ENCODE results near the gene CGB8. TPM values are rescaled to one million over a fixed set of nuclear protein-coding genes. Genes with fewer than 3 reads are reported as not detected.
"Not testable (repeated sequence)": the region's sequence is repeated elsewhere in the genome, so short reads cannot be mapped to it uniquely, and the experiment has no call there.

The CGB8 gene
- total RNA-seq, 1 donor from 2014 or later = not detected

DNA sequence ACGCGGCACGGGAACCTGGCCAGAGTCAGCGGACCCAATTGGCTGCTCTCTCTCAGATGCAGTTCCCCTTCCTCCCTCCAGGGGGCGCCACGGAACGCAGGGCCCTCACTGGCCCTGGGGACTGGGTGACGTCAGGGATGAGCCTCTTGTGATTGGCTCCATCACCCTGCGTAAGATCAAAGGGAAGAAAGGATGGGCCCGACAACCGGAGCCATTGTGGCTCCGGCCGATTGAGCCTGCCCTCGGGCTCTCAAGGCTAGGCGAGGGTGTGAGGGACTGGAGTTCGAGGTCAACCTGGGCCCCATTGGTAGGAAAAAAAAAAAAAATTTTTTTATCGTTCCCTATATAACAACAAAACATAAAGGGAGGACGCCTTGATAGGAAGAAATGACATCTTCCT lies 12.1 kb downstream of the CGB8 start, which contains the start of gene CGB1:
Gene CGB1 (minus strand): TSS at position 81 of the 400 bp plus-strand sequence. CDS start 184 bp downstream, outside the sequence.
- DNase-seq (ENCODE audit: low spot score); ATAC-seq: not testable (repeated sequence)

DNA sequence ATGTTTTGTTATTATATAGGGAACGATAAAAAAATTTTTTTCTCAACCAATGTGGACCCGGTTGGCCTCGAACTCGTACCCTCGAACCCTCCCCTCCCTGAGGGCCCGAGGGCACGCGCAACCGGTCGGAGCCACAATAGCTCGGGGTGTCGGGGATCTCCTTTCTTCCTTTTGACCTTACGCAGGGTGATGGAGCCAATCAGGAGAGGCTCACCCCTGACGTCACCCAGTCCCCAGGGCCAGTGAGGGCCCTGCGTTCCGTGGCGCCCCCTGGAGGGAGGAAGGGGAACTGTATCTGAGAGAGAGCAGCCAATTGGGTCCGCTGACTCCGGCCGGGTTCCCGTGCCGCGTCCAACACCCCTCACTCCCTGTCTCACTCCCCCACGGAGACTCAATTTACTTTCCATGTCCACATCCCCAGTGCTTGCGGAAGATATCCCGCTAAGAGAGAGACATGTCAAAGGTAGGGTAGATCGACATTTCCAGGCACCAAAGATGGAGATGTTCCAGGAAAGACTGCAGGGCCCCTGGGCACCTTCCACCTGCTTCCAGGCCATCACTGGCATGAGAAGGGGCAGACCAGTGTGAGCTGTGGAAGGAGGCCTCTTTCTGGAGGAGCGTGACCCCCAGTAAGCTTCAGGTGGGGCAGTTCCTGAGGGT lies 17.1 kb downstream of the CGB8 start, which contains the start of gene CGB2:
Gene CGB2 (plus strand): TSS at position 249 of the 660 bp plus-strand sequence. CDS start 206 bp downstream, at position 455.
- not testable (repeated sequence) for ATAC-seq; DNase-seq (ENCODE audit: low spot score)

DNA sequence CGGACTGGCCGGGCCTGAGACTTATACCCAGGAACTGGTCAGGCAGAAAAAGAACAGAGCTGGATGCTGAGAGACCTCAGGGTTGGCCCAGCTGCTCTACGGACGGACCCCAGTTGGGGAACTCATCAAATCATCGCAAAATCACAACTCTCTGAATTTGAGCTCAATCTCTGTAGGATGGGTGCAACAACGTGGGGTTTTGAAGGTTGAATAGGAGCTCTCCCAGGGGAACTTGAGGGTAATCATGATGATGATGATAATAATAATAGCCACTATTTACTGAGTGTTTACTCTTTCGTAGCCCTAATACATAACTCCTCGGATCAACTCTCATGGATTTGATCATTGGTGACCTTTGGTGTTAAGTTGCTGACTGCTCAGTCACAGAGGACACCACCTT lies 18.6 kb downstream of the CGB8 start:
- not testable (repeated sequence) for ATAC-seq

DNA sequence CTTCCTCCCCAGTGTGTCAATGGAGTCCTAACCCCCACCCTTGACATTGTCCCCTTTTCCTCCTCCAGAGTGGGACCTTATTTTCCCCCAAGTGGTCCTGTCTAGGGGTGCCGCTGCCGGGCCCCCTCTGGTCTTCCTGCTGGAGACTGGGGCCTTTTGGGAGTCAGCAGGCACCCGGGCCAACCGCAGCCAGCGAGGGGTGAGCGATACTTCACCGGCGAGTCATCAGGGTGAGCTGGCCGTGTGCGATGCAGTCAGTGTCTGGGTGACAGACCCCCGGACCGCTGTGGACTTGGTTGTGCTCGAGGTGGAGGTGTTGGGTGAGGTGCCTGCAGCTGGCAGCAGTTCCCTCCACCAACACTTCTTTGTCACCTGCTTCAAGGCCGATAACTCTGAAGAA lies 19.2 kb downstream of the CGB8 start:
- not testable (repeated sequence) for ATAC-seq; DNase-seq (ENCODE audit: low spot score)

More for the DNA sequence above, 18.6 kb downstream of the CGB8 start:
- DNase-seq (ENCODE audit: low spot score) = not testable (repeated sequence)

DNA sequence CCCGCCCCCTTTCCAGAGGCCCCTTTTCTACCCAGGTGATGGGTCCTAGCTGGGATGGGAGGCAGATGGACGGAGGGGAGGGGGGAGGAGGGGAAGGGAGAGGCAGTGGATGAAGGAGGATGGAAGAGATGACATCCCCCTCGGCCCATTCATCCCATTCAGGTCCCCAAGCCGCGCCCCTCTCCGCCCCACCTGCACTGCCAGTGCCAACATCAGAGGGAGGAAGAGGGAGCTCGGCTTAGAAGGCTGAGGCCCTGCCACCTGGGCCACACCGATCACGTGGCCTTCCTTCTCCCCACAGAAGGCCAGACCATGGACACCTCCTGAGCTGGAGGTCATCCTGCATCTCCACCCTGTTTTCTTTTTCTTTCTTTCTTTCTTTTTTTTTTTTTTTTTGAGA lies 20.2 kb downstream of the CGB8 start:
- not testable (repeated sequence) for DNase-seq (ENCODE audit: low spot score); ATAC-seq

DNA sequence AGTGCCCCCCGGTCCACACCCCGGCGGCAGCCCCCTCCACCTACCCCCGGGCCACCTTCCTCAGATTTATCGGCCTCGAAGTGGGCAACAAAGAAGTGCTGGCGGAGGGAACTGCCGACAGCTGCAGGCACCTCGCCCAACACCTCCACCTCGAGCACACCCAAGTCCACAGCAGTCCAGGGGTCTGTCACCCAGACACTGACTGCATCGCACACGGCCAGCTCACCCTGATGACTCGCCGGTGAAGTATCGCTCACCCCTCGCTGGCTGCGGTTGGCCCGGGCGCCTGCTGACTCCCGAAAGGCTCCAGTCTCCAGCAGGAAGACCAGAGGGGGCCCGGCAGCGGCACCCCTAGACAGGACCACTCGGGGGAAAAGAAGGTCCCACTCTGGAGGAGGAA lies 23.3 kb downstream of the CGB8 start:
- not testable (repeated sequence) for ATAC-seq; DNase-seq (ENCODE audit: low spot score)

DNA sequence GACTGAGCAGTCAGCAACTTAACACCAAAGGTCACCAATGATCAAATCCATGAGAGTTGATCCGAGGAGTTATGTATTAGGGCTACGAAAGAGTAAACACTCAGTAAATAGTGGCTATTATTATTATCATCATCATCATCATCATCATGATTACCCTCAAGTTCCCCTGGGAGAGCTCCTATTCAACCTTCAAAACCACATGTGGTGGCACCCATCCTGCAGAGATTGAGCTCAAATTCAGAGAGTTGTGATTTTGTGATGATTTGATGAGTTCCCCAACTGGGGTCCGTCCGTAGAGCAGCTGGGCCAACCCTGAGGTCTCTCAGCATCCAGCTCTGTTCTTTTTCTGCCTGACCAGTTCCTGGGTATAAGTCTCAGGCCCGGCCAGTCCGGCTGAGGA lies 23.8 kb downstream of the CGB8 start:
- not testable (repeated sequence) for DNase-seq (ENCODE audit: low spot score); ATAC-seq

DNA sequence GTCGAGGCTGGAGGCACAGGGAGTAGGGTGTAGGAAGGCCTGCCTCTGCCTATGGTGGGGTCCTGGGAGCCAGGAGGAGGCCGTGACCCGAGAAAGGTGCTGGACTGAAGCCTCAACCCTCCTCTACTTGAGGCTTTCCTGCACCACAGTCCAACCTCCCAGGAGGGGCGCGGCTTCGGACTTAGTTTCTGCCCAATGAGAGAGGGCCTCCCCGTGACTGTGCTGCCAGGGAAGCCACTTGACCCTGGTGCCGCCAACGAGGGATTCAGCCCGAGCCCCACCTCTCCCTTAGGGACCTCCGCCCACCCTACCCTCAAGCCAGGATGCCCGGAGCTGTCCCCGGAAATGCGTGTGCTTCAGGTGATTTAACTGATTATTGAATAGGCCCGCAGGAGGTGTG lies 24.7 kb downstream of the CGB8 start, which contains the start of gene CGB3:
Gene CGB3 (minus strand): TSS at position 101 of the 400 bp plus-strand sequence. CDS start 362 bp downstream, outside the sequence.
- not testable (repeated sequence) for ATAC-seq; DNase-seq (ENCODE audit: low spot score)

DNA sequence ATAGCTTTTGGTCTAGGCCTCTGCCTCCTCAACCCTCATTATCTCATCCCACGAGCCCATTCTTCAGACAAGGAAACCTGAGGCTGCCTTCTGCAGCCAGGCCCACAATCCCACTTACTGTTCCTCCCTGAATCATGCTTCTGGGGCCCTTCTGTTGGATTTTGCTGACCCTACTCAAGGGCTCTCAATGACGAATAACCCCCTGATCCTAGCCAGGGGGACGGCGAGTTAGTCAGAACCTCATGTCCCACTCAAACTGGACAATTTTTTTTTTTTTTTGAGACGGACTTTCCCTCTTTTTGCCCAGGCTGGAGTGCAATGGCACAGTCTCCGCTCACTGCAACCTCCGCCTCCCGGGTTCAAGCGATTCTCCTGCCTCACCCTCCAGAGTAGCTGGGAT lies 26.8 kb downstream of the CGB8 start:
- ATAC-seq = no peak

DNA sequence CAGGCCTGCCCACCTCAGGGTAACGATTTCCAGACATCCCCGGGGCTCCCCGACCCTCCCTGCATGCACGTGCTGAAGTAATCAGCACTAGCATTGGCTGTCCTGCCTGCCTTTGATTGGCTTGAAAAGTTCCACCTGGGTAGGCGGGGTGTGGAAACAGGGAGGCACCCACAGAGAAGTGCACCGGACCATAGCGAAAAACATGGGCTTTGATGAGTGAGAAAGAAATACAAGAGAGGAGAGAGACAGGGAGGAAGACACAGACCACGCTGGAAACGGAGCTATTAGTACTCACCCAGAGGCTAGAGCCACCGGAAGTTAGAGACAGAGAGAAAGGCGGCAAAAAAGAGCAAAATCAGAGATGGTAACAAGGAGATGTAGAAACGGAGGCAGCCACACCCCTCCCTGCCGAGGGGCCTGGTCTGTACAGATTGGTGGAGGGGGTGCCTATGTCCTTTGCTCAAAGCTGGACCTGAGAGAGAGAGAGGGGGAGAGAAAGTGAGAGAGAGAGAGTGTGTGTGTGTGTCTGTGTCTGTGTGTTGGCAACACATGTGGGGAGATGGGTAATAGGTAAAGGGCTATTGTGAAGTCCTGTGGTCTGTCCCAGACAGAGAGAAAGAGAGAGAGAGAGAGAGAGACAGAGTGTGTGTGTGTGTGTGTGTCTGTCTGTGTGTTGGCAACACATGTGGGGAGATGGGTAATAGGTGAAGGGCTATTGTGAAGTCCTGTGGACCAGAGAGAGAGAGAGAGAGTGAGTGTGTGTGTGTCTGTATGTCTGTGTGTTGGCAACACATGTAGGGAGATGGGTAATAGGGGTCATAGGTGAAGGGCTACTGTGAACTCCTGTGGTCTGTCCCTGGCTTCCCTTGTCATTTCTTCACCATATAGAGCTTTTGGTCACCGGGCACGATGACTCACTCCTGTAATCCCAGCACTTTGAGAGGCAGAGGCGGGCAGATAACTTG lies 27.7 kb downstream of the CGB8 start:
- ATAC-seq (no peak), DNase-seq (ENCODE audit: low spot score) (no peak)

More for the DNA sequence above, 26.8 kb downstream of the CGB8 start:
- no peak for DNase-seq (ENCODE audit: low spot score)

DNA sequence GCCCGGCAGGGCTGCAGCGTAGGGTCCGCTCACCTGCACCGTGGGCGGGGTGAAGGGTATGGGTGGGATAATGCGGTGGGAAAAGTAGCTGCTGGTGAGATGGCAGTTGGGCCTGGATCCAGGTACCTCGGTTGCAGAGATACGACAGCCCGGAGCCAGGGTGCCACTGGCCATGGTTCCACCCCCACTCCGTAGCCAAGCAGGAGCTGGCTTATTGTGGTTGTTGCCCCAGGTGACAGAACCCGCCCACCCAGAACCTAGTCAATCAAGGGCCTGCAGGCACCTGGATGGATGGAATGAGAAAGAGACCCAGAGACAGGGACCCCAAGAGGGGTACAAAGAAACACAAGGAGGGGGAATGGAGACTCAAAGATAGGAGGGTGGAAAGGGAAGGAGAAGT lies 28.6 kb downstream of the CGB8 start:
- ATAC-seq = no peak
- DNase-seq (ENCODE audit: low spot score) = no peak

DNA sequence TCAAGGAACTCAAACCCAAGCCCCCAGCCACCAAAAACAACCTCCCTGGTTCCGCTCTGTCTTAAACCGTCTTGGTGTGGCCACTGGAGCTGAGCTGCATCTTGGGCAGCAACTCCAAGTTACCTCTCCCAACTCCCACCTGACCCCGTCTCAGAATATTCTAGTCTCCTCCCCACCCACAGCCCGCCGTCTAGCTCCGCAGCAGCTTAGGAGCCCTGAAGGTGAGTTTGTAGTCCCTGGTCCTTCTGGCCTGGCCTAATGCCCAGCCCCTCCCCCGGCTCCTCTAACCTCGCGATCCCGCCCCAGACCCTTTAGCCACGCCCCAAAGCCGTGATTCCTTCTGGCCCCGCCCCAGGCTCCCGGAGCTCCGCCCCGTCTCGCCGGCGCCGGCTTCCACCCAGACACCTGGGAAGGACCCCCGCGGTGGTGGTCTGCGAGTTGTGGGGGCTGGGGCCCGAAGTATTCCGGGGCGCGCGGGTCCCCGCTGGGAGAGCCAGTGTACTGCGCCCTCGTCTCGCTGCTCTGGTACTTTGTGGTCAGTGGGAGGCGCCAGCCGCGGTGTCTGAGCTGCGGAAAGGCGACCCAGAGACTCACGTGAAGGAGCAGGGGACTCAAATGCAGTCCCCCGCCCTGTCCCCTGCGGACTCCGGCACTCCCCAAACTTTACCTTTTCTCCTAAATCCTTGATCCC lies 29.5 kb downstream of the CGB8 start:
- peak; percentile 63 for ATAC-seq

DNA sequence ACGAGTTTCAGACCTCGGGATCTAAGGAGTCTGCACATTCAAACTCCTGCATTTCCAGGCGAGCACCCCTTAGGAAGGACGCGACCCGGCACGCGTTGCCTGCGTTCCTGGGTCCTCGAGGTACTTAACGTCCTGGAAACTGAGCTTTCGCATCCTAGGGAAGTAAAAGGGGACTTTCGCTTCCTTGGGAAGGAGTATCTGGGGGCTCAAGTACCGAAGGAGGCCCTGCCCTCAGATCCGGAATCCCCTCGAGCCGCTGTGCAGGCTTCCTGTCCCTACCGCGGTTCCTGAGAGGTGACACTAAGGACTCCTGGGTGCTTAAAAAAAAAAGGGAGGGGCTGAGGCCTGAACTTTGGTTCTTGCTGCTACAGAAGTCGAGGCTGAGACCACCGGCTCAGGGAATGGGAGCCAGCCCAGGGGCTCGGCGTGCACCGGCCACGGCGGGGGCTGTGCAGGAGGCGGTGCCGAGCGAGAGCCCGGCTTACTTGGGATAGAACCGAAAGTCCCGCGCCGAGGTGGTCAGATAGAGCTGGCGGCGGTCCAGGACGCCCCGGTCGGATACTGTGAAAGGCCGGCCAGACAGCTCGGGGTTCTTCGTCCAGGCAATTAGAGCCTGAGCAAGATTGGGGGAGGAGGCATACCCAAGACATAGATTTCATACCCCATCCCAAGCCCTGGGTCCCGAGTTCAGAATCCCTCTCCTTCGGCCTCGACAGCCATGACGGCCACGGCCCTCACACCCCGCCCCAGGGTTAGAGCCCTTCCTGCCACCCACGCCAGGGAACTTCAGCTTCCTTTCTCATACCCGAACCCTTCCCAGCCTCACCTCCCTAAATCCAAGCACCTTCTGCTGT lies 30.3 kb downstream of the CGB8 start:
- DNase-seq (ENCODE audit: low spot score) = not testable (repeated sequence)
- peak; percentile 22 for ATAC-seq

More for the DNA sequence above, 29.5 kb downstream of the CGB8 start:
- DNase-seq (ENCODE audit: low spot score) = peak; percentile 72

DNA sequence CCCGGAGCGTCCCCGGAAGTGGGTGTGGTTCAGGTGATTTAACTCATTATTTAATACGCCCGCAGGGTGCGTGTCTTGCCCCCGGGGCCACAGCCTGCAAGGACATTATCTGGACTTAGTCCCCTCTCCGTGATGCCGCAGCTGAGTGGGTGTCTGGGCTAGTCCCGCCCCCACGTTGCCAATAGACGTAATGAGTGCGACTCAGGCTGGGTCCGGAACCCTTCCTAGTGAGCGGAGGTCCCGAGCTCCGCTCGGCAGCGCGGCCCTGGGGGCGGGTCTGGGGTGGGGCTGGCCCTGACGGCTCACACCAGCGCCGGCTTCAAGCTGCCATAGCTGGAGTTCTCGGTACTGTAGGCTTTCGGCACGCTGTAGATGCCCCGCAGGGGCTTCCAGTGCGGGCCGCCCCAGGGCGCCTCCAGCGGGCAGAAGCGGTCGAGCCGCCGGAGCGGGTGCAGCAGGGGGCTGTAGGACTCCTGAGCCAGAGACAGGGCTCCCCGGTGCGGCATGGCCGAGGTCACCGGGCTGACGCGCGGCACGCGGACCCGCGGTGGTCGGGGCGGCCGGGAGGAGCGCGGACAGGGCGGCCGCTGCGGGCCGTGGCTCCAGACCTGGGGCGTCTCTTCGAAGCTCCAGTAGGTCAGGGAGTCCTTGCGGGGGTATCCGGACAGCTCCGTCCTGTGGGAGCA lies 31.1 kb downstream of the CGB8 start:
- ATAC-seq (peak; percentile 65), DNase-seq (ENCODE audit: low spot score) (no peak)

DNA sequence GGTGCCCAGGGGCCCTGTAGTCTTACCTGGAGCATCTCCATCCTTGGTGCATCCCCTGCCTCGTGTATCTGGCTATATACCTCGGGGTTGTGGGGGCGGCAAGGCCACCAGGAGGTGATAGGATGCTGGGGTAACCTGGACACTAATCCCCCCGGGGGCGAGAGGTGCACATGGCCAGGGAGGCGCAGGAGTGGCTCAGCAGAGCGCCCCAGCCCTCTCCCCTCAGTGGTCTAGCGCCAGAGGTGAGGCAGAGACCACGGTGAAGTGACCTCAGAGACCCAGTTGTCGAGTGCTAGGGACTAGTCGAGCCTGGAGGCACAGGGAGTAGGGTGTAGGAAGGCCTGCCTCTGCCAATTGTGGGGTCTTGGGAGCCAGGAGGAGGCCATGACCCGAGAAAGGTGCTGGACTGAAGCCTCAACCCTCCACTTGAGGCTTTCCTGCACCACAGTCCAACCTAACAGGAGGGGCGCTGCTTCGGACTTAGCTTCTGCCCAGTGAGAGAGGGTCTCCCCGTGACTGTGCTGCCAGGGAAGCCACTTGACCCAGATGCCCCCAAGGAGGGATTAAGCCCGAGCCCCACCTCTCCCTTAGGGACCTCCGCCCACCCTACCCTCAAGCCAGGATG lies 31.8 kb downstream of the CGB8 start, which contains the start of gene LHB:
Gene LHB (minus strand): TSS at position 51 of the 625 bp plus-strand sequence. CDS start 10 bp downstream, at position 41.
- no peak for ATAC-seq
- no peak for DNase-seq (ENCODE audit: low spot score)

DNA sequence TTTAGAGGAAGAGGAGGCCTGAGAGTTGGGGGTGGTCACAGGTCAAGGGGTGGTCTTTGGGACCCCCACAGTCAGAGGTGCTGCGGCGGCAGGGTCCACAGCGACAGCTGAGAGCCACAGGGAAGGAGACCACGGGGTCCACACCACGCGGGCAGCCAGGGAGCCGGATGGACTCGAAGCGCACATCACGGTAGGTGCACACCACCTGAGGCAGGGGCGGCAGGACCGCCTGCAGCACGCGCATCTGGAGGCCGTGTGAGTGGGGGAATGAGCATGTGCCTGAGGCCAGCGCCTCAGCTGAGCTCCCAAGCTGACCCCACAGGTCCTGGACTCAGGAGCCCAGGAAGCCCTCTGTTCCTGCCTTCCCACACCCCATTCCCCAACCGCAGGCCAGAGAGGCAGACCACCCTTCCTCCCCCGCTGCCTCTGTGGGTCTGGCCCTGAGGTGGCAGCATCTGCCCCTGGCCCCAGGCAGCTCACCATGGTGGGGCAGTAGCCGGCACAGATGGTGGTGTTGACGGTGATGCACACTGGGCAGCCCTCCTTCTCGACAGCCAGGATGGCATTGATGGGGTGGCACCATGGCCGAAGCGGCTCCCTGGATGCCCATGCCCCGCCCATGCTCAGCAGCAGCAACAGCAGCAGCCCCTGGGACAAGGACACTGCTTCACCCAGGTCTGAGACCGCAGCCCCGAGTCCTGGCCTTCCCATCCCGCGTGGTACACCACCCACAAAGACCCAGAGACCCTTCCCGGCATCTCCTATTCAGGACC lies 32.7 kb downstream of the CGB8 start:
- ATAC-seq = no peak
- no peak for DNase-seq (ENCODE audit: low spot score)

DNA sequence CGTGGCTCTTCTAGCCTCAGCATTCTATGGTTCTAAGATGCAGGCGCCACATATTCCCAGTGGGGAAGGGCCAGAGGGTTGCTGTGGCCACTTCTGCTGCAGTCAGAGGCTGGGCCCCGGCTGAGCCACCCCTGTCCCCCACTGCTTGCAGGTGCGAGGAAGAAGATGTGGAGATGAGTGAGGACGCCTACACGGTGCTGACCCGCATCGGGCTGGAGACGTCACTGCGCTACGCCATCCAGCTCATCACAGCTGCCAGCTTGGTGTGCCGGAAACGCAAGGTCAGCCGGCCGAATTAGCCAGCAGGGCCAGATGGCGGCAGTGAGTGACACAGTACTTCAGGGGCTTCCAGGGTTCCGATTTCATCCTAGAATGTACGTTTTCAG lies 34.0 kb downstream of the CGB8 start:
- DNase-seq (ENCODE audit: low spot score) (no peak), ATAC-seq (no peak)
